ENCODE data around the gene ANKRD12.

Gene ANKRD12

GRCh38 chr18:9184998-9185613, 48.5 kb downstream of the ANKRD12 start:
- DNase-seq (ENCODE audit: low spot score) = no peak

- DNase-seq (ENCODE audit: low spot score) = no peak
Measured at GRCh38 chr18:9188359-9189231, 52.0 kb downstream of the ANKRD12 start.

GRCh38 chr18:9189491-9189890, 52.9 kb downstream of the ANKRD12 start:
- DNase-seq (ENCODE audit: low spot score) = no peak

DNA sequence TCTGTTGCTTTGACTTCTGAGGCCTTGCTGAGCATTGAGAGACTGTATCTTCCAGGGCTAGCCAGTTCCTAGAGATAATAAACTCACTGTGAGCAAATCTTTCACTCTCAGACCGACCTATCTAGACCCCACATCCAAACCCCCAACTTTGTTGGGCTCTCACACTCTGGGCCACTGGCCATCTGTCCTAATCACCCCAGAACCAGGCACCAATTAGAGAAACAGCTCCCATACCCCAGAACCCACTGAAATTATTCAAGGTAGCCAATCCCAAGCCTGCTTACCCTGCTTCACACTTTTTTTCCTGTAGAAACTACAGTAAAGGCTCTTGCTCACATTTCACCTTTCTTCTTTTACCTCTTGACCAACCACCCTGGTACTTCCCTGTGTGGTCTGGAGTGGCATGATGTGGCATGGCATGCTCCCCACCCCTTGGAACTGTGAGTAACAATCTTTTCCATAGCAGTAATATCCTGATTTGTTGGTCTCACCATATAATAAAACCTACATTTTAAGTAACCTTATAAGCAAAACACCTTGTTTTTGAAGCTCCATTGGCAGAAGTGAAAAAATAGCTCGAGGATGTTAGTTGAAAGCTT, 55.2 kb downstream of the ANKRD12 start:
- DNase-seq (ENCODE audit: low spot score) = no peak

- DNase-seq (ENCODE audit: low spot score) = no peak
Measured at GRCh38 chr18:9193031-9193430, 56.5 kb downstream of the ANKRD12 start.

GRCh38 chr18:9196568-9196967, 60.0 kb downstream of the ANKRD12 start:
- DNase-seq (ENCODE audit: low spot score) = no peak

- no peak for DNase-seq (ENCODE audit: low spot score)
Measured at GRCh38 chr18:9199681-9200080, 63.1 kb downstream of the ANKRD12 start.

GRCh38 chr18:9201224-9201623, 64.6 kb downstream of the ANKRD12 start:
- no peak for DNase-seq (ENCODE audit: low spot score)

- no peak for DNase-seq (ENCODE audit: low spot score)
Measured at GRCh38 chr18:9204659-9205058, 68.1 kb downstream of the ANKRD12 start.

- DNase-seq (ENCODE audit: low spot score) = no peak
Measured at GRCh38 chr18:9206421-9206820, 69.8 kb downstream of the ANKRD12 start.

DNA sequence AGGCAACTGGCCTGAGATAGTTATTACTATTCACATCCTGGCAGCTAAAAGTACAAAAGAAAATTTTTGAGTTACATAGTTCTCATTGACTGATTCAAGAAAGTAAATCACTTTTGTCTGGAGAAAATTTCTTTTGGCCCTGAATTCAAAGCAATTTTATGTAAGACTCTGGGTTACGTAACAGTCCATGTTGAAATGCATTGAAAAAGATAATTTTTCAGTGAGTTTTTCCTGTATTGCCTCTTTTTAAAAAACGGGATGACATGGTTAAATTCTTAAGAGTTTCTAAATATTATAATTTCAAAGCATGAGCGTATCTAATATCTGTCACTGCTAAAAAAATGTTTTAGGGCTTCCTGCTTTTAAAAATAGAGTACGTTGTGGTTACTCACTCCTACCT, 72.7 kb downstream of the ANKRD12 start:
- DNase-seq (ENCODE audit: low spot score) = peak; percentile 23

DNA sequence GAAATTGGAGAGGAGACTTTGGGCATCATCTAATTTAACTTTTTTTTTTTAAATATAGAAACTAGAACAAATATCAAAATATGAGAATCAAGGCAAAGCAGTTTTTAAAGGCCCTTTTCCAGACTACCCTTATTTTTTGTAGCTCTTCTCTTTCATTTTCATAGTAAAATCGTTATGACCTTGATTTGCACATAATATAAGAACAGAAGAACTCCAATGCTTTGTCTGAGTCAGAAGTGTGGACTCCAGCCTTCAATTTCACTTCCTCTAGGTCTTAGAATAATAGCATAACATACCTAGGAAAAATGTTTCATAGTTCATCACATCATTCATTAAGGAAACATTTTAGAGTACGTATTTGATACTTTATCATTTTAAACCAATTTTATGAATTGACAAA, 74.4 kb downstream of the ANKRD12 start:
- DNase-seq (ENCODE audit: low spot score) = no peak

DNA sequence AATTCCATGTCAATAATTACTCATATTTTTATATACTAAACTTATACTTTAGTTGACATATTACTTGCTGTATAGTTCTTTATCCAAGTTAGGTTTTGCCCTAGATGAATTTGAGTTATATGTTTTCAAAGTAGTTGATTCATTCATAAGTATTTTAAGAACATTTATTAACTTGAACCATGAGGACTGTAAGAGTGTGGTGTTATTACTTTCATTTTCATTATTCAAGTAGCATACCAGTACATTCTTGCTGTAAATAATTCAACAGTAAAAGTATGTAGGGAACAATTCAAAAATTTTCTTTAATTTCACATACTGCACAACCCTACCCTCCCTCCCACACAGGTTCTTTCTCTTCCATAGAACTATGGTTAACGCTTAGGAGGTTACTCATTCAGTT, 75.4 kb downstream of the ANKRD12 start:
- DNase-seq (ENCODE audit: low spot score) = no peak

DNA sequence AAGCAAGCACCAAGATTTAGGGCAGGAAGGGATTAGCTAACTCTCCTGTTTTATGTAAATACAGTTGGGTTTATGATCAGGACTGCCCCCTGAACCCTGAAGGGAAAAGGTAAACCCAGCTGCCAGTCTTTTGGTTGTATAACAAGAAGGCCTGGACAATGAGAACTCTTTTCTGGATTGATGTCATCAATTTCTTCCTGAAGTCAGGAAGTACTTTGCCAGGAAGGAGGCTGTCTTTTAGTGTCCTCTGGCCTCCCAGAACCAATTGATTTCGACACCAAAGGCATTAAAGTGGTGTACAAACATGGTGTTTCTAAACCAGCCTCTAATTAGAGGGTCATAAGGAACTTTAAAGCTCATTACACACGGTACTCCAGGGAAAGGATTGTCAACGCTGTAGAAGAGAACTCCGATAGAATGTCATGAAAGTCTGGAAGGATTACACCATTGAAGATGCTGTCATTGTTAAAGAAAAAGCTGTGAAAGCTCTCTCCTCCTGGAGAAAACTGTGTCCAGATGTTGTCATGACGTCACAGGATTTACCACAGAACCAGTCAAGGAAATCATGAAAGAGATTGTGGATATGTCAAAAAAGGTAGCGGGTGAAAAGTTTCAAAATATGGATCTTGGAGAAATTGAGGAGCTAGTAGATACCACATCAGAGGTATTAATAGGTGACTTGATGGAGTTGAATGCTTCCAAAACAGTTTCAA, 78.8 kb downstream of the ANKRD12 start:
- no peak for DNase-seq (ENCODE audit: low spot score)

DNA sequence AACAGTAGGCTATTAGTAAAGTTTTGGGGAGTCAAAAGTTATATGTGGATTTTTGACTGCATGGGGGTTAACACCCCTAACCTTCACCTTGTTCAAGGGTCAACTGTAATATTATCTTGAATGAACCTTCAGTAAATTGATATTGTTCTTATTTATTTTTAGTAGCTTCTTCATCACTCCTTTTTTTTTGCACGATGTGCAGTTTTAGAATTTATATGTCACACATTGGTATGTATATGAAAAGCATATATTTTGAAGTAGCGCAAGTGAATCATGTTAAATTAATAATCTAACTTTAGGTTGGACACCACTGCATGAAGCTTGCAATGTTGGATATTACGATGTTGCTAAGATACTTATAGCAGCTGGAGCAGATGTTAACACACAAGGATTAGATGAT, 79.9 kb downstream of the ANKRD12 start:
- DNase-seq (ENCODE audit: low spot score) = no peak

GRCh38 chr18:9217743-9218451, 81.3 kb downstream of the ANKRD12 start:
- no peak for DNase-seq (ENCODE audit: low spot score)

DNA sequence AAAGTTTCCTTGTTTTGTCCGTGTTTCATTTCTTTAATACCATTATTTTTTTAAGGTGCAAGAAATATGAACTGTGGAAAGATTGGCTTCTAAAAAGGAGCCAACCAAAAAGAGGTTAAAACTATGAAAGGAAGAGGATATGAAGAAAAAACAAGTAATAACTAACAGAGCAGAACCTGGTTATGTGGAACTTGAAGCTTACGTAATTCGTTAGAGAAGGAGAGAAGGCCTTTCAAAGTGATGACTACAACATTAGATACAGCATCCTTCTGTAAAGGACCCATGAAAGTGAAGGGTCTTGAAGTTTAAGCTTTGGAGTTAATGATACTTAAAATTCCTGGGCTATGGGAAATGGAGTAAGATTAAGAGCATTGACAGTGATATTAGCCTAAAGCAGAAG, 84.5 kb downstream of the ANKRD12 start:
- no peak for DNase-seq (ENCODE audit: low spot score)

DNA sequence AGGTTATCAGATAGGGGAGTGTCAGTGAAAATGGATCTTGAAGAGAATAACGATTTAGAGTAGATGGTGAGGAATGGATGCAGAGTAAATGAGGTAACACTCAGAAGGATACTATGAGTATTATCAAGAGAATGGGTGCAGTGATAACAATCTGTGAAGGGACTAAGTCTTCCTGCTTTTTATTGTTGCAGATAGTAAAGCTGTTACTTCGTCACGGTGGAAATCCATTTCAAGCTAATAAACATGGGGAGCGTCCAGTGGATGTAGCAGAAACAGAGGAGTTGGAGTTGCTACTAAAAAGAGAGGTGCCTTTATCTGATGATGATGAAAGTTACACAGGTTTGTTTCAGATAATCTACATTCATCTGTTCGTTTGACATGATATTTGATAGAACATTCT, 85.1 kb downstream of the ANKRD12 start:
- no peak for DNase-seq (ENCODE audit: low spot score)

- no peak for DNase-seq (ENCODE audit: low spot score)
Measured at GRCh38 chr18:9223356-9223755, 86.8 kb downstream of the ANKRD12 start.

GRCh38 chr18:9226463-9226862, 89.9 kb downstream of the ANKRD12 start:
- DNase-seq (ENCODE audit: low spot score) = no peak

- DNase-seq (ENCODE audit: low spot score) = no peak
Measured at GRCh38 chr18:9231852-9232486, 95.4 kb downstream of the ANKRD12 start.

DNA sequence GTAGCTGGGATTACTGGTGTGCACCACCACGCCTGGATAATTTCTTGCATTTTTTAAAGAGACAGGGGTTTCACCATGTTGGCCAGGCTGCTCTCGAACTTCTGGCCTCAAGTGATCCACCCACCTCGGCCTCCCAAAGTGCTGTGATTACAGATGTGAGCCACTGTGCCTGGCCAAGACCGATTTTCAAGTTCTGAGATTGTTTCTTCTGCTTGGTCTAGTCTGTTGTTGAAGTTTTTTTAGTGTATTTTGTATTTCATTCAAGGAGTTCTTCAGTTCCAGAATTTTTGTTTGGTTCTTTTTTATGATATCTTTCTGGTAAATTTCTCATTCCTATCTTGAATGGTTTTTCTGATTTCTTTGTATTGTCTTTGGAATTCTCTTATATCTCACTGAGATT, 96.4 kb downstream of the ANKRD12 start:
- no peak for DNase-seq (ENCODE audit: low spot score)
